Activated B cell treated with CpG ODN at 0.5 μM for 24 hours (primary cell): Measurements from ENCODE around the gene PAX5. TPM values are rescaled to one million over a fixed set of nuclear protein-coding genes. Genes with fewer than 3 reads are reported as not detected.

Source experiments
- ATAC-seq: fragments of 200-7000 bp; cut with Tn5 transposase; one replicate; pipeline ENCODE4 v1.10.0; 2021; ENCODE audit warnings: low read depth, mild to moderate bottlenecking, moderate library complexity
- CTCF ChIA-PET: fragments of 350-600 bp; sonication (Branson Sonifier 250); formaldehyde crosslinking; loops from one replicate; lab custom pipeline; 2021; ENCODE audit warnings: antibody characterized with exemption; lab: Charles Lee
- POLR2A ChIA-PET: fragments of 350-600 bp; sonication (Branson Sonifier 250); formaldehyde crosslinking; loops from one replicate; lab custom pipeline; 2021; ENCODE audit warnings: antibody characterized with exemption; lab: Charles Lee
- DNase-seq: peaks from one replicate; pipeline ENCODE4 v3.0.0; 2022
- H3K27ac Mint-ChIP-seq: one replicate; pipeline ENCODE4 v1.8.0; 2020; ENCODE audit warnings: mixed read lengths
- H3K27me3 Mint-ChIP-seq: one replicate; pipeline ENCODE4 v1.8.0; 2021; ENCODE audit warnings: mixed read lengths
- H3K36me3 Mint-ChIP-seq: one replicate; pipeline ENCODE4 v1.8.0; 2021; ENCODE audit warnings: low read depth, mixed read lengths
- H3K4me1 Mint-ChIP-seq: one replicate; pipeline ENCODE4 v1.8.0; 2021; ENCODE audit warnings: mixed read lengths
- H3K4me3 Mint-ChIP-seq: one replicate; pipeline ENCODE4 v1.8.0; 2020; ENCODE audit warnings: mild to moderate bottlenecking, mixed read lengths
- H3K9me3 Mint-ChIP-seq: one replicate; pipeline ENCODE4 v1.8.0; 2020; ENCODE audit warnings: mixed read lengths
- CTCF ChIP-seq: fragments of 200-600 bp; IDR thresholded peaks from one replicate; pipeline ENCODE4 v1.8.0; 2022; ENCODE audit warnings: antibody characterized with exemption, mild to moderate bottlenecking
- intact Hi-C: fragments of 100-400 bp; cut with micrococcal nuclease; formaldehyde crosslinking; loops from one replicate; pipeline ENCODE4 v1.15.1; 2024
- total RNA-seq: library from RNA; stranded (reverse); gene quantifications from 2 replicates; pipeline ENCODE4 v1.2.3, GENCODE V29; 2022

The PAX5 gene
- total RNA-seq, 1 donor from 2014 or later: 619 TPM

- H3K27me3 Mint-ChIP-seq: no peaks in the 10 kb centered on the region
- intact Hi-C loops: no loop called here
- peaks cover 78% of the 10 kb centered on the region for H3K4me1 Mint-ChIP-seq
- H3K27ac Mint-ChIP-seq: no peak overlapping the region
- CTCF ChIA-PET: no interaction called here
- no peaks in the 10 kb centered on the region for H3K9me3 Mint-ChIP-seq
- DNase-seq: no peak
- ATAC-seq: no peak
- H3K36me3 Mint-ChIP-seq: peaks cover 91% of the 10 kb centered on the region
- no peak overlapping the region for H3K4me3 Mint-ChIP-seq
- POLR2A ChIA-PET: no interaction called here
- no peak for TF ChIP-seq CTCF
These were observed 154.0 kb downstream of the PAX5 start for GRCh38 chr9:36880075-36880474.

GRCh38 chr9:36878986-36879982, 154.8 kb downstream of the PAX5 start:
- no peaks in the 10 kb centered on the region for H3K9me3 Mint-ChIP-seq
- intact Hi-C loops: loop anchor here (5.0 to 10.0 kb wide), 2 partner anchors 58 to 316 kb away; no protein-coding TSS in a partner anchor
- H3K36me3 Mint-ChIP-seq: peaks cover 92% of the 10 kb centered on the region
- ATAC-seq: peak; percentile 48
- CTCF ChIA-PET: no interaction called here
- TF ChIP-seq CTCF: no peak
- H3K4me1 Mint-ChIP-seq: peaks cover 81% of the 10 kb centered on the region
- POLR2A ChIA-PET: interaction anchor here (0.6 kb wide), 1 partner anchor 32 kb away, joined by 3 read pairs; no protein-coding TSS in a partner anchor
- H3K27ac Mint-ChIP-seq: peak overlapping the region; percentile 87
- no peak for DNase-seq
- peak overlapping the region; percentile 5 for H3K4me3 Mint-ChIP-seq
- no peaks in the 10 kb centered on the region for H3K27me3 Mint-ChIP-seq

GRCh38 chr9:36877239-36877638, 156.8 kb downstream of the PAX5 start:
- peak; percentile 51 for ATAC-seq
- POLR2A ChIA-PET: interaction anchor here (0.6 to 1.0 kb wide), 3 partner anchors 9 to 117 kb away, joined by 3 to 4 read pairs (median 3); no protein-coding TSS in a partner anchor
- Mint-ChIP-seq H3K27ac (peak overlapping the region; percentile 87), H3K9me3 (no peaks in the 10 kb centered on the region), H3K4me1 (peaks cover 84% of the 10 kb centered on the region), H3K27me3 (no peaks in the 10 kb centered on the region), H3K4me3 (peak overlapping the region; percentile 61), H3K36me3 (peaks cover 95% of the 10 kb centered on the region)
- CTCF ChIA-PET: no interaction called here
- no peak for TF ChIP-seq CTCF
- DNase-seq: no peak
- intact Hi-C loops: loop anchor here (5.0 to 10.0 kb wide), 2 partner anchors 60 to 318 kb away; no protein-coding TSS in a partner anchor

- ChIA-PET POLR2A (interaction anchor here (0.8 kb wide), 1 partner anchor 13 kb away, joined by 3 read pairs; no protein-coding TSS in a partner anchor), CTCF (no interaction called here)
- ATAC-seq (no peak), DNase-seq (no peak)
- Mint-ChIP-seq H3K4me1 (peaks cover 82% of the 10 kb centered on the region), H3K36me3 (peaks cover 95% of the 10 kb centered on the region), H3K9me3 (no peaks in the 10 kb centered on the region), H3K27me3 (no peaks in the 10 kb centered on the region), H3K27ac (peak overlapping the region; percentile 87), H3K4me3 (no peak overlapping the region)
- intact Hi-C loops: loop anchor here (5.0 to 10.0 kb wide), 2 partner anchors 61 to 319 kb away; no protein-coding TSS in a partner anchor
- no peak for TF ChIP-seq CTCF
These were observed 158.0 kb downstream of the PAX5 start for GRCh38 chr9:36876056-36876455.

- Mint-ChIP-seq H3K4me3 (no peak overlapping the region), H3K9me3 (no peaks in the 10 kb centered on the region), H3K36me3 (peaks cover 92% of the 10 kb centered on the region), H3K4me1 (peaks cover 73% of the 10 kb centered on the region), H3K27ac (peak overlapping the region; percentile 87), H3K27me3 (no peaks in the 10 kb centered on the region)
- no peak for TF ChIP-seq CTCF
- ChIA-PET POLR2A (no interaction called here), CTCF (interaction anchor here (1.0 to 3.6 kb wide), 4 partner anchors 12 to 454 kb away, joined by 3 to 25 read pairs (median 3); no protein-coding TSS in a partner anchor)
- ATAC-seq (no peak), DNase-seq (no peak)
- intact Hi-C loops: loop anchor here (5.0 to 10.0 kb wide), 5 partner anchors 62 to 612 kb away; partner anchors contain the start of genes GRHPR, POLR1E and ZCCHC7
These were observed 159.1 kb downstream of the PAX5 start for GRCh38 chr9:36874921-36875320.
